Neuron (in vitro differentiated cells): ENCODE measurements around the gene RPL28.
A peak's percentile ranks its signal among the peaks of the same experiment; 100 is the strongest.

Experiments
- H2AFZ ChIP-seq: one replicate; pipeline ENCODE4 v1.6.1; 2013; ENCODE audit warnings: low read depth, mild to moderate bottlenecking, inconsistent platforms, low read length, moderate library complexity
- H3K27me3 ChIP-seq: one replicate; pipeline ENCODE4 v1.6.1; 2013; ENCODE audit warnings: low read length; ENCODE audit not compliant: insufficient read depth
- H3K36me3 ChIP-seq: one replicate; pipeline ENCODE4 v1.6.1; 2013; ENCODE audit warnings: low read length; ENCODE audit not compliant: insufficient read depth
- H3K4me1 ChIP-seq: one replicate; pipeline ENCODE4 v1.6.1; 2013; ENCODE audit warnings: low read length; ENCODE audit not compliant: insufficient read depth
- H3K4me3 ChIP-seq: 2 replicates; pipeline ENCODE4 v1.5.1; 2013; ENCODE audit warnings: mild to moderate bottlenecking, low read length, moderate library complexity
- H3K9me3 ChIP-seq: one replicate; pipeline ENCODE4 v1.6.1; 2013; ENCODE audit warnings: low read length

RPL28 gene

DNA sequence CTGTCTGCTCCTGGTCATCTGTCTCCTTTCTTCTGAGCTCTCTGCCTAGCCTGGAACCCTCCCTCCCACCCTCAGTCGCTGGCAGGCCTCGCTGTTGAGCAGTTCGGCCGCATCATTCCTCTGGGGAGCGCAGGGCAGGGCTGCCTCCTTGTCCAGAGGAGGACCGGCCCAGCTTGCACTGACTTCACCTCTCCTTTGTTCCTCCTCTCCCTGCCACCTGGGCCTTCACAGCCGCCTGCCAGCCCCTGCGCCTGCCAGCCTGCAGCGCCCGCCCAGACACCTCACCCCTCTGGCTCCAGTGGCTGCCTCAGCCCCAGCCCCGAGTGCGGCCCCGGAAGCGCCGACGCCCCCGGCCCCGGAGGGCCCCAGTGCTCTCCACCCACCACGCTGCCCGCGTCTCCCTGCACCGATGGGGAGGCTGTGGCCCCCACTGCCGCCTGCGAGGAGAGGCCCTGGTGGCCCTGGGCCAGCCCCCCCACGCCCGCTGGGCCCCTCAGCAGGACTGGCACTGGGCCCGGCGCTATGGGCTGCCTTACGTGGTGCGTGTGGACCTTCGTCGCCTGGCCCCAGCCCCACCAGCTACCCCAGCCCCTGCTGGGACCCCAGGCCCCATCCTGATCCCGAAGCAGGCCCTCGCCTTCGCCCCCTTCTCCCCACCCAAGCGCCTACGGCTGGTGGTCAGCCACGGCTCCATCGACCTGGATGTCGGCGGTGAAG, 38.8 kb upstream of the RPL28 start:
- Histone ChIP-seq H3K27me3 (peaks cover 5% of the 10 kb centered on the region), H2AFZ (no peak overlapping the region), H3K4me3 (no peak overlapping the region), H3K4me1 (peaks cover 7% of the 10 kb centered on the region), H3K9me3 (no peaks in the 10 kb centered on the region), H3K36me3 (peaks cover 33% of the 10 kb centered on the region)

DNA sequence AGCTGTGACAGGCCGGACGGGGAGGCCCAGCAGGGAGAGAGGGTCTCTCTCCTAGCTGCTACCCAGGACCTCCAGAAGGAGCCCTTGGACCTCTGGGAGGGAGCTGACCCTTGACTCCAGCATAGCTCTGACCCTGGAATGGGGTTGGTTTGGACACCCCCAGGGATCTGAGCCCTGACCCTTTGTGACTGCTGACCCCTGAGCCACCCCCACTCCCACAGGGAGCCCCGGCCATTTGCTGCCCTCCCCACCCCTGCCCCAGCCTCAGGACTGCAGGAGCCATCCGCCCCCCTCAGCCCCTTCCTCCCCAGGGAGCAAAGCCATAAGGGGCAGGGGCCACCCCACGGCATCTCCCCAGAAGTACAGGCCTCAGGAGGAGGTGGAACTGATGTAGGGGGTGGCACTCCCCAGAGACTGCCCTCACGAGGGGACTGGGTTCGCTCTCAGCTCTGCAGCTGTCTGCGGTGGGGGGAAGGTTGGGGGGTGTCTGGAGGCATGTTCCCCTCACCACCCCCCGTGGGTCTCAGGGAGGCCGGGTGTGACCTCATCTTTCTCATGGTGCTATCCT, 38.2 kb upstream of the RPL28 start:
- H3K9me3 ChIP-seq, result peaks cover 3% of the 10 kb centered on the region
- no peak overlapping the region for H3K4me3 ChIP-seq
- H3K36me3 ChIP-seq, result peaks cover 33% of the 10 kb centered on the region
- H3K4me1 ChIP-seq, result peaks cover 6% of the 10 kb centered on the region
- H3K27me3 ChIP-seq, result peaks cover 11% of the 10 kb centered on the region
- H2AFZ ChIP-seq, result no peak overlapping the region

DNA sequence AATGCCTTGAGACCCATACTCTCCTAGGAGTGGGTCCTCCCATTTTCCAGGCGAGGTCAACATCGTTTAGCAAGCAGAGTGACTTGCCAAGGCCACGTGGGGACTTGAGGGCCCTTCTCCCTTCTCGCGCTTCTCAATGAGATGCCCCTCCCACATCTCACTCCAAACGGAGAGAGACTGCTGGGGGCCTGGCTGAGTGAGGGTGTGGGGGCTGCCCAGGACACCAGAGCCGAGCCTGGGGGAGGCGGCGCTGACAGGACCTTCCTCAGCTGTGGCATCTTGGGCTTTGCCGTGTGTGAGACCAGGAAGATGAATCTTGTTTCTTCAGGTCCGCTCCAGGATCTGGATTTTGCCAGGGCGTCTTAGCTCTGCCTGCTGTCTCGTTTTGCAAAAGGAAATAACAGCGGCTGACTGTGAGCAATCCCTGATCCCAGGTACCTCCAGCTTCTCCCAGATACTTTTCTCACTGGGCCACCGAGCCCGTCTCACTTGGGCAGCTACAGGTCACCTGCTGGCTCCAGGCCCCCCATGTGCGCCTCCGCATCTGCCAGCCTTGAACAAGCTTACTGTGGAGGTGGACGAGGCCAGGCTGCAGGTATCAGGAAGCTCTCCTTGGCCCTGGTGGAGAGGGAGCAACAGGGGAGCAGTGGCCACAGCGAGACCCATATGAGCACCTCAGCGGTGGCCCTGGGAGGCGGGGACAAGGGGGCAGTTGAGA, 37.3 kb upstream of the RPL28 start:
- peaks cover 10% of the 10 kb centered on the region for H3K4me1 ChIP-seq
- no peak overlapping the region for H2AFZ ChIP-seq
- peaks cover 3% of the 10 kb centered on the region for H3K9me3 ChIP-seq
- no peak overlapping the region for H3K4me3 ChIP-seq
- H3K27me3 ChIP-seq, result peaks cover 21% of the 10 kb centered on the region
- H3K36me3 ChIP-seq, result peaks cover 24% of the 10 kb centered on the region

DNA sequence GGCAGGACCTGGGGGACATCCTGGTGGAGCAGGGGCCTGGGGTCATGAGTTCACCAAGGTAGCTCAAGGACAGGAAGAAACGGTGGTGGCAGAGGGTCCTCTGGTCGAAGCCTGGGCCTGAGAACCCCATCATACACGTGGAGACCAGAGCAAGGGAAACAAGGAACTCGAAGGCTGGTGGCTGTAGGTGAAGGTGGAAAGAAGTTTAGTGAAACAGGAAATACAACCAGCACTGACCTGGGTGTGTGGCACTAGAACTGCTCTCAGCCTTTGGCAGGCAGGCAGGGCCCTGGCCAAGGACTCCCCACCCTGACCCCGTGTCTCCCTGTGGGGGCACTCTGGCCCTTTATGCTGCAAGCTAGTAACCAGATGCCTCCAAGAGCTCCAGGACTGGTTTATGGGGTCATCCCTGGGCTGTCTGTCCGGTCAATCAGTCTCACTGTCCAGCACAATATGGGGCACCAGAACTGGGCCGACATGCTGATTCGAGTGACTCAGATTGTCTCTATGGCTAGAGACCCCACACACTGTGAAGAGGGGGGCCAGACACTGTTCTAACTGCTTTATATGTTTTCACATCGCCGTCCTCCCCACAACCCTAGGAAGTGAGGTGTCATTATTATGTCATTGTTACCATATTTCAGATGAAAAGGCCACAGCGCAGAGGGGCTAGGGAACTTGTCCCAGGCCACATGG, 35.0 kb upstream of the RPL28 start:
- Histone ChIP-seq H3K4me1 (peaks cover 14% of the 10 kb centered on the region), H3K36me3 (peaks cover 8% of the 10 kb centered on the region), H3K4me3 (no peak overlapping the region), H2AFZ (no peak overlapping the region), H3K9me3 (peaks cover 3% of the 10 kb centered on the region), H3K27me3 (peaks cover 39% of the 10 kb centered on the region)

DNA sequence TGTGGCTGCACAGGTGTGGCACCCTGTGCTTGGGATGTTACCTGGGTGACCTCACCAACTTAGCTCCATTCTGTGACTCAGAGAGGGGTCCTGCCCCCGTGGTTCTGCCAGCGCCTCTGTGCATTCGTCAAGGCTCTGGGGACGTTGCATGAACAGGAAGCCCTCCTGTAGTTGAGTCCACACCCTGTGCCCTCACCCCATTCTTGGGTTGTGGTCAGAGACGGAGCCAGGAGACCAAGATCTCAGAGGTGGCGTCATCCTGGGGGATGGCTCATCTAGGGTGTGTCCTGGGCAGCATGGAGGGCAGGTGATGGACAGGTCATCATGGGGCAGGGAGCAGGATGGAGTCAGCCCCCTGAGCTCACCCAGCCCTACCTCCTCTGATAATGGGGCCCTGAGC, 33.7 kb upstream of the RPL28 start:
- H3K9me3 ChIP-seq, result peaks cover 4% of the 10 kb centered on the region
- H3K36me3 ChIP-seq, result peaks cover 3% of the 10 kb centered on the region
- no peak overlapping the region for H2AFZ ChIP-seq
- peaks cover 51% of the 10 kb centered on the region for H3K27me3 ChIP-seq
- H3K4me1 ChIP-seq, result peaks cover 14% of the 10 kb centered on the region
- H3K4me3 ChIP-seq, result no peak overlapping the region

DNA sequence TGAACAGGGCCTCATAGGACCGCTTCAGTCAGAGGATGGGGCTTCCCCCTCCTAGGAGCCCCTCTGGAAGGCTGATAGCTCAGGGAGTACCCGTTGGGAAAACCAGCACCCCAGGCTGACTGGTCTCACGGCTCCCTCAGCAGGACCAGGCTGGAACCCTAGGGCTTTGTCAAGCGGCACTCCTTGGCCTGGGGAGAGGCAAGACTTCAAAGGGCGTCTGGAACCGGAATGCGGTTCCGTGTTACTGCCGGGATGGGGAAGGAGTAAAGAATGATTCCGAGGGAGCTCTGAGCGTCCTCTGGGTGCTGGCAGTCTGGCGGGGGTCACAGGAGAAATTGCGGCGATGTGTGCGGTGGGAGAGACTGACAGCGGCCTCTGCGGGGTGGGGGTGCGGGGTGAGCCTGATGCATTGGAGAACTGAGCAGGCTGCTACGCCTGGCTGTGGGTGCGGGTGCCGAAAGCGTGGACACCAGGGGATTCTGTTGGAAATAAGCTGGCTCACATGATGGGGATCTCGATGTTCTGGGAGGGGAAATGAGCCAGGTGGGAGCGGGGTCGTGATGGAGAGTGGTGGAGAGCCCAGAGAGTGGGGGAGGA, 33.1 kb upstream of the RPL28 start:
- peaks cover 5% of the 10 kb centered on the region for H3K9me3 ChIP-seq
- H3K27me3 ChIP-seq, result peaks cover 56% of the 10 kb centered on the region
- H2AFZ ChIP-seq, result no peak overlapping the region
- H3K36me3 ChIP-seq, result no peaks in the 10 kb centered on the region
- no peak overlapping the region for H3K4me3 ChIP-seq
- H3K4me1 ChIP-seq, result peaks cover 14% of the 10 kb centered on the region

DNA sequence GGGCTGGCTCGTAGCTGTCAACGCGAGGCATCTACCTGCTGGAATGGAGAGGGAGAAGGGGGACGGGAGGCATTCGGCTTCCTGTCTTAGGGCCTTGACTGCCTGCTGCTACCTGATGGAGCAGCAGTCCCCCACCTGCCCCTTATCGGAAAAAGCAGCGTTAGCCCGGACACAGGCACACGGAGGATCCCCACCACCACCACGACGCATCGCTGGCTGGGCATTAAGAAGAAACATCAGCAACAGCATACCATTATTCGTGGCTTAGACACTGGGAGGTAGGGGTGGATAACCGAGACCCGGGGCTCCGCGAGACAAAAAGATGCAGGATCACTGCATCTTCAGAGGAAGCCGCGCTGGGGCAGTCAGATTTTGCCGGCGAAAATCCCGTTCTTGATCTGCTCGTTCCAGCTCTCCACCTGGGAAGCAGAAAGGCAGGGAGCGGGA, 32.4 kb upstream of the RPL28 start:
- Histone ChIP-seq H3K9me3 (peaks cover 5% of the 10 kb centered on the region), H3K4me1 (peaks cover 10% of the 10 kb centered on the region), H2AFZ (no peak overlapping the region), H3K27me3 (peaks cover 56% of the 10 kb centered on the region), H3K4me3 (peak overlapping the region; percentile 36), H3K36me3 (no peaks in the 10 kb centered on the region)

DNA sequence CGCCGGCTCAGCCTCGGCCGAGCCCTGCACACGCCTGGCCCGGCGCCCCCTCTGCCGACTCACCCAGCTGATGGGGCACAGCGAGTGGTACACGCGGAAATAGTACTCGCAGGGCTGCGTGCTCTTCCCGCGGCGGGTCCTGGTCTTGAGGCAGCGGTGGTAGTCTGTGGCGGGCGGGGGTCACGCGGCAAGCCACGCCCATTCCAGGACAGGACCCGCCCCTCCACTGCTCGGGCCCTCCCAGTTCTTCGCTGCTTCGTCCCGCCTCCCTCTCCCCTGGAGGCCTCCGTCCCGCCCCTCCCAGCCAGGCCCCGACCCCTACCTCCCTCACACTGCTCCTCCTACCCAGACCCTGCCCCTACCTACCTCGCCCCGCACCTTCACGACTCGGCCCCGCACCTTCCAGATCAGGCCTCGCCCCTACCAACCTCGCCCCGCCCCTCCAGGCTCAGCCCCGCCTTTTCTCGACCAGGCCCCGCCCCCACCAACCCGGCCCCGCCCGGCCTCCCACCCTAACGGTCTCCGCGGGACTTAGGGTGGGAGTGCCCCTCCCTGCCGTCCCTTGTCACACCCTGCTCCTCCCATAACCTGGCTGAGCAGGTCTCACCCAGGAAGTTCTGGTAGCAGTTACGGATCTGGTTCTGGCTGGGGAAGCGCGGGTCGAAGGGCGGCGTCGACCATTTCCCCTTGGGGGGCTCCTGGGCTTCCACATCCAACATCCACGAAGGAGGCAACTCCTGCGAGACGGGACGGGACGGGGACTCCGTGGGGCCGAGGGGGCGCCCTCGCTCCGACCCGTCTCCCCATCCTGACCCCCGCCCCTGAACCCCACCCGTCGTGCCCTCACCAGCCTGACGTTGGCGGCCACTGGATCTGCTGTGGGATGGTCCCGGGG, 31.7 kb upstream of the RPL28 start:
- H2AFZ ChIP-seq, result no peak overlapping the region
- H3K4me3 ChIP-seq, result peak overlapping the region; percentile 36
- peaks cover 7% of the 10 kb centered on the region for H3K4me1 ChIP-seq
- H3K27me3 ChIP-seq, result peaks cover 56% of the 10 kb centered on the region
- H3K9me3 ChIP-seq, result peaks cover 5% of the 10 kb centered on the region
- no peaks in the 10 kb centered on the region for H3K36me3 ChIP-seq

DNA sequence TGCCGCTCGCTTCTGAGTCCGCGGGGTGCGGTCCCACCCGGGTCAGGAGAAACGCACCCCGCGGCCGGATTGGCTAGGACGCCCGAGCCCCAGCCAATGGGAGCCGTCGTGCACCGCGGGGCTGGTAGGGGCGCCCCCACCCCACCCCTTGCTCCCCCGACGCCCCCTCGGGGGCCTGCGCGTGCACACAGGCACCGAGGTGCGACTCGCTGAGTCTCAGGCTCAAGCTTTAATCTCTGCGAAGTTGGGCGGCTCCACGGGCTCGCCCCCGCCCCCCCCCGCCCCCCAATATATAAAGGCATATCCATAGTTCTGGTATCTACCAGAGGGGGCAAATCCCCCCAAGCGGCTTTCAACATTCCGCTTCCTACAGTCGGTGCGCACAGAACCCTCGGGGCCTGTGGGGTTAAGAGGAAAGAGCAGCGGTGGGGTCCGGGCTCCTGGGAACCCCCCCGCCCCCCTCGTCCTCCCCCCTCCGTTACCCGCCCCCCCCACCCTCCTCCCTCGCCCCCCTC, 31.0 kb upstream of the RPL28 start, which contains the start of gene COX6B2:
Gene COX6B2 (minus strand): TSS at position 22 of the 515 bp plus-strand sequence. CDS start 198 bp downstream, outside the sequence.
- Histone ChIP-seq H2AFZ (no peak within 1 kb of the TSS), H3K4me1 (peaks cover 7% of the 10 kb centered on the region), H3K27me3 (peaks cover 56% of the 10 kb centered on the region), H3K9me3 (peaks cover 5% of the 10 kb centered on the region), H3K36me3 (no peaks in the 10 kb centered on the region), H3K4me3 (peak within 1 kb of the TSS; percentile 36)

DNA sequence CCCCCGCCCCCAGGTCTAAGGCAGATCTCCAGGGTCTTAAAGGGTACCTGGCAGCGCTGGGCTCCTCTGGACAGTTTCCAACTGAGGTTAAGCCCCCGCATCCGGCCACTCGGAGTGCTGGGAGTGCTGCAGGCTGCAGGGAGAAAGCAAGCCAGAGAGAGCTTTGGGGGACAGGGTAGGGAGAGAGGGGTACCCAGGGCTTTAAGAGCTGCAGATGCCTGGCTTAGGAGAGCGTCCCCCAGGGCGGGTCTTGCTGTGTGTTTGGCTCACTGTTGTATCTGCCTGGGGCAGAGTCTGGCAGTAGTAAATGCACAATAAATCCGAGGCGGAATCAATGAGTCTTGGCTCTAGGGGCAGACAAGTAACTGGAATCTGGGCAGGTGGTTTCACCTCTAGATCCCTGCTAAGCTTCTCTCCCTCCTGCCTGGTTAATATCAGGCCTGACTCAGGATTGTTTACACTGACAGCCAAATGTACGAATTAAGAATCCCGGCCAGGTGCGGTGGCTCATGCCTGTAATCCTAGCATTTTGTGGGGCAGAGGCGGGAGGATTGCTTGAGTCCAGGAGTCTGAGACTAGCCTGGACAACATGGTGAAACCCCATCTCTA, 30.4 kb upstream of the RPL28 start:
- Histone ChIP-seq H3K27me3 (peaks cover 56% of the 10 kb centered on the region), H3K4me3 (no peak overlapping the region), H2AFZ (no peak overlapping the region), H3K9me3 (peaks cover 5% of the 10 kb centered on the region), H3K4me1 (peaks cover 7% of the 10 kb centered on the region), H3K36me3 (no peaks in the 10 kb centered on the region)

DNA sequence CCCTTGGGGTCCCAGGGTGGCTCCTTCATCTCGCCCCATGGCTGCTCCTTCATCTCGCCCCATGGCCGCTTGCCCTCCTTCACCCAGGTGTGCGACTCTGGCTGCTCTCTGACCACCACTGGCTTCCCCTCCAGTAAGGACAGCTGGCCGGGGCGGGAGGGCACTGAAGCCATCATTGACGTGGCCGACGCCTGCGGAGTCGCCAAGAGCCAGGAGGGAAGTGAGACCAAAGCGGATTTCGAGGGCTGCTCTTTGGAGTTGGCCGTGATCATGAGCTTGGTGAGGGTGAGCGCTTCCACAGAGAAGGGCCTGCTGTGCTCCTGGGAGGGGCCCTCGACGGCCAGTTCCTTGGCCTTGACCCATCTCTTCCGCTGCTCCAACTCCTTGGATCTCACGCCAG, 27.2 kb upstream of the RPL28 start:
- H3K9me3 ChIP-seq, result peaks cover 2% of the 10 kb centered on the region
- peaks cover 3% of the 10 kb centered on the region for H3K4me1 ChIP-seq
- H3K27me3 ChIP-seq, result peaks cover 35% of the 10 kb centered on the region
- H3K4me3 ChIP-seq, result no peak overlapping the region
- no peak overlapping the region for H2AFZ ChIP-seq
- H3K36me3 ChIP-seq, result no peaks in the 10 kb centered on the region
